ENCODE measurements around the gene TULP1.

- TF ChIP-seq CTCF (IDR thresholded peaks at IDR 0.05 in 4 of 5, conservative IDR thresholded peaks at IDR 0.05 in 1 of 5), result no peak
- TF ChIP-seq POLR2A (IDR thresholded peaks at IDR 0.05), result no peak
These were observed 10.9 kb downstream of the TULP1 start for GRCh38 chr6:35501784-35502183.

Data from gastrocnemius medialis (tissue), 4 donors.